Trophoblast cell (in vitro differentiated cells and primary cell): ENCODE results near the gene RAB13.
"Not testable (repeated sequence)": the region's sequence is repeated elsewhere in the genome, so short reads cannot be mapped to it uniquely, and the experiment has no call there.

Experiments
- DNase-seq, 2 donors: peaks; one replicate each; pipeline ENCODE4 v3.0.0-alpha.2; 2016
- H2AFZ ChIP-seq: 2 replicates; pipeline ENCODE4 v1.6.1; 2013; ENCODE audit warnings: low read length, moderate library complexity, mild to moderate bottlenecking; ENCODE audit not compliant: insufficient read depth, poor library complexity
- H2AK5ac ChIP-seq: 2 replicates; pipeline ENCODE4 v1.6.1; 2013; ENCODE audit warnings: mild to moderate bottlenecking, low read length
- H2BK120ac ChIP-seq: 2 replicates; pipeline ENCODE4 v1.6.1; 2013; ENCODE audit warnings: low read length, mild to moderate bottlenecking, moderate library complexity; ENCODE audit not compliant: insufficient read depth, poor library complexity
- H2BK12ac ChIP-seq: 2 replicates; pipeline ENCODE4 v1.6.1; 2013; ENCODE audit warnings: mild to moderate bottlenecking, low read length, moderate library complexity
- H2BK5ac ChIP-seq: 2 replicates; pipeline ENCODE4 v1.6.1; 2013; ENCODE audit warnings: low read length, low read depth, moderate library complexity, mild to moderate bottlenecking; ENCODE audit not compliant: poor library complexity
- H3K14ac ChIP-seq: 2 replicates; pipeline ENCODE4 v1.6.1; 2013; ENCODE audit warnings: mild to moderate bottlenecking, low read length
- H3K18ac ChIP-seq: 2 replicates; pipeline ENCODE4 v1.6.1; 2013; ENCODE audit warnings: mild to moderate bottlenecking, low read length
- H3K23ac ChIP-seq: 2 replicates; pipeline ENCODE4 v1.6.1; 2013; ENCODE audit warnings: low read length
- H3K27ac ChIP-seq: 2 replicates; pipeline ENCODE4 v1.5.1; 2013; ENCODE audit warnings: low read depth, mild to moderate bottlenecking, inconsistent platforms, low read length, moderate library complexity
- H3K27me3 ChIP-seq: 2 replicates; pipeline ENCODE4 v1.6.1; 2013; ENCODE audit warnings: inconsistent platforms, mild to moderate bottlenecking, low read length, moderate library complexity; ENCODE audit not compliant: insufficient read depth
- H3K36me3 ChIP-seq, 2 experiments: 1 replicate in 1 of 2; 2 replicates in 1 of 2; pipeline ENCODE4 v1.6.1; 2013; ENCODE audit warnings: low read length in 2 of 2, mild to moderate bottlenecking in 2 of 2, moderate library complexity in 1 of 2; ENCODE audit not compliant: insufficient read depth in 2 of 2, control insufficient read depth in 1 of 2
- H3K4ac ChIP-seq: 2 replicates; pipeline ENCODE4 v1.6.1; 2013; ENCODE audit warnings: low read depth, mild to moderate bottlenecking, low read length, moderate library complexity
- H3K4me1 ChIP-seq, 2 experiments: 1 replicate in 1 of 2; 2 replicates in 1 of 2; pipeline ENCODE4 v1.6.1; 2013; ENCODE audit warnings: low read length in 2 of 2, mild to moderate bottlenecking in 2 of 2, moderate library complexity in 1 of 2; ENCODE audit not compliant: insufficient read depth in 2 of 2, control insufficient read depth in 1 of 2
- H3K4me2 ChIP-seq: 2 replicates; pipeline ENCODE4 v1.6.1; 2013; ENCODE audit warnings: inconsistent platforms, mild to moderate bottlenecking, low read length, moderate library complexity
- H3K4me3 ChIP-seq: 2 replicates; pipeline ENCODE4 v1.5.1; 2013; ENCODE audit warnings: mild to moderate bottlenecking, low read depth, low read length, inconsistent platforms
- H3K79me1 ChIP-seq: one replicate; pipeline ENCODE4 v1.6.1; 2013; ENCODE audit warnings: low read length
- H3K79me2 ChIP-seq: 2 replicates; pipeline ENCODE4 v1.6.1; 2013; ENCODE audit warnings: low read length, mild to moderate bottlenecking; ENCODE audit not compliant: control insufficient read depth, insufficient read depth, poor library complexity
- H3K9ac ChIP-seq: 2 replicates; pipeline ENCODE4 v1.6.1; 2013; ENCODE audit warnings: mild to moderate bottlenecking, low read length
- H3K9me3 ChIP-seq: 2 replicates; pipeline ENCODE4 v1.6.1; 2013; ENCODE audit warnings: low read depth, mild to moderate bottlenecking, control low read depth, inconsistent platforms, low read length; ENCODE audit not compliant: insufficient read depth
- H4K12ac ChIP-seq: 2 replicates; pipeline ENCODE4 v1.6.1; 2013; ENCODE audit warnings: low read depth, mild to moderate bottlenecking, low read length, moderate library complexity
- H4K8ac ChIP-seq: 2 replicates; pipeline ENCODE4 v1.6.1; 2013; ENCODE audit warnings: low read depth, mild to moderate bottlenecking, low read length, moderate library complexity
- H4K91ac ChIP-seq: one replicate; pipeline ENCODE4 v1.6.1; 2013; ENCODE audit warnings: low read depth, mild to moderate bottlenecking, low read length, moderate library complexity
- WGBS: extraction: QIAGEN DNeasy Blood & Tissue Kit; methylation state at CpG from one replicate; pipeline ENCODE4 v1.1.7; 2013; ENCODE audit warnings: missing lambda C conversion rate; ENCODE audit not compliant: insufficient read length, insufficient coverage; ENCODE audit errors: extremely low coverage; 5-methylcytosine and 5-hydroxymethylcytosine counted together

Gene RAB13

GRCh38 chr1:153985341-153985912, 712 bp downstream of the RAB13 start:
- Histone ChIP-seq H3K4me1 (peaks cover 3 to 4% of the 10 kb centered on the region in 2 experiments), H2AK5ac (peak overlapping the region; percentile 98), H3K23ac (no peak overlapping the region), H4K91ac (peak overlapping the region; percentile 90), H3K4me3 (peak overlapping the region; percentile 70), H2BK120ac (peak overlapping the region; percentile 73), H3K18ac (peak overlapping the region; percentile 80), H3K79me1 (peaks cover 9% of the 10 kb centered on the region), H4K12ac (peak overlapping the region; percentile 90), H3K14ac (peak overlapping the region; percentile 85), H3K27me3 (no peaks in the 10 kb centered on the region), H2AFZ (peak overlapping the region; percentile 42), H3K79me2 (peaks cover 7% of the 10 kb centered on the region), H3K4me2 (peak overlapping the region; percentile 98), H3K36me3 (peaks cover 3 to 15% of the 10 kb centered on the region in 2 experiments), H2BK5ac (peak overlapping the region; percentile 78), H4K8ac (peak overlapping the region; percentile 68), H2BK12ac (peak overlapping the region; percentile 27), H3K9me3 (no peaks in the 10 kb centered on the region), H3K4ac (peak overlapping the region; percentile 57), H3K9ac (peak overlapping the region; percentile 83), H3K27ac (no peak overlapping the region)
- peak in 1 of 2 donors; percentile 36 for DNase-seq
- WGBS = no CpG with 5 or more reads among the region's 7 CpGs

- peaks cover 3 to 16% of the 10 kb centered on the region in 2 experiments for H3K36me3 ChIP-seq
- H4K91ac ChIP-seq = no peak overlapping the region
- H3K4me3 ChIP-seq = no peak overlapping the region
- H4K12ac ChIP-seq = no peak overlapping the region
- no peak overlapping the region for H3K18ac ChIP-seq
- no peak overlapping the region for H2BK12ac ChIP-seq
- H3K9me3 ChIP-seq = no peaks in the 10 kb centered on the region
- no peak overlapping the region for H3K9ac ChIP-seq
- DNase-seq = no peak
- no peak overlapping the region for H4K8ac ChIP-seq
- H2BK5ac ChIP-seq = no peak overlapping the region
- no peak overlapping the region for H2AK5ac ChIP-seq
- peaks cover 3 to 4% of the 10 kb centered on the region in 2 experiments for H3K4me1 ChIP-seq
- no peak overlapping the region for H3K4me2 ChIP-seq
- H3K4ac ChIP-seq = no peak overlapping the region
- H3K27me3 ChIP-seq = no peaks in the 10 kb centered on the region
- peaks cover 7% of the 10 kb centered on the region for H3K79me2 ChIP-seq
- no peak overlapping the region for H2BK120ac ChIP-seq
- WGBS = no CpG with 5 or more reads among the region's 6 CpGs
- H3K79me1 ChIP-seq = peaks cover 9% of the 10 kb centered on the region
- no peak overlapping the region for H3K14ac ChIP-seq
- H3K23ac ChIP-seq = no peak overlapping the region
- H2AFZ ChIP-seq = no peak overlapping the region
- H3K27ac ChIP-seq = no peak overlapping the region
These were observed 1.8 kb downstream of the RAB13 start for GRCh38 chr1:153984123-153984894.

DNA sequence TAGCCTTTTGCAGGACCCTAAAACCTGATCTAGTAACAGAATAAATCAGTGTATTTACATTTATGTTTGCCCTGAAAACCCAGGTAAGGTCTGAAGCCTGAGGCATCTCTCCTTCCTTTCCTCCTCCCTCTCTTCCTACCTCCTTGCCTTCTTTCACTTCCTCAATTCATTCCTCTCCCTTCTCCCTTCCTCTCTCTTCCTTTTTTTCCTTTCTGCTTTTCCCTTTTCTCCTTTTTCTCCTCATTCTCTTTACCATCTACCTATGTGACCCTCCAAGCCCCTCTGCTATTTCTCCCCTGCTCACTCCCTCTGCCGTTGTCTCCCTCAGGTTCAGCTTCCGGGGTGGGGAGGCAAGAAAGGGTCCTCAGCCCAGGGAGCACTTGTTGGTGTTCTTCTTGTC, 4.4 kb downstream of the RAB13 start:
- H3K14ac ChIP-seq, H4K8ac ChIP-seq, H3K4ac ChIP-seq, H3K4me1 ChIP-seq, H2BK5ac ChIP-seq, H3K27me3 ChIP-seq, H3K9me3 ChIP-seq, H3K4me3 ChIP-seq, H3K27ac ChIP-seq, H2BK12ac ChIP-seq, H2AK5ac ChIP-seq, H4K91ac ChIP-seq, H3K18ac ChIP-seq, H2BK120ac ChIP-seq, H3K23ac ChIP-seq, H3K4me2 ChIP-seq, H2AFZ ChIP-seq, H4K12ac ChIP-seq, H3K9ac ChIP-seq, DNase-seq: not testable (repeated sequence)
- Histone ChIP-seq H3K79me2 (peaks cover 15% of the 10 kb centered on the region), H3K36me3 (peaks cover 3 to 20% of the 10 kb centered on the region in 2 experiments), H3K79me1 (peaks cover 18% of the 10 kb centered on the region)
- no CpG with 5 or more reads among the region's 2 CpGs for whole genome bisulfite sequencing

GRCh38 chr1:153979091-153979490, 7.0 kb downstream of the RAB13 start:
- H3K27ac ChIP-seq, H3K79me1 ChIP-seq, H3K18ac ChIP-seq, H3K4ac ChIP-seq, H2AFZ ChIP-seq, H3K9ac ChIP-seq, H2BK120ac ChIP-seq, H2AK5ac ChIP-seq, DNase-seq, H3K4me2 ChIP-seq, H3K79me2 ChIP-seq, H3K23ac ChIP-seq, H4K12ac ChIP-seq, H4K8ac ChIP-seq, H2BK12ac ChIP-seq, H4K91ac ChIP-seq, H3K14ac ChIP-seq, H3K4me3 ChIP-seq, H3K9me3 ChIP-seq, H2BK5ac ChIP-seq, H3K4me1 ChIP-seq, H3K27me3 ChIP-seq: not testable (repeated sequence)
- WGBS = no CpG with 5 or more reads among the region's 12 CpGs
- peaks cover 15 to 32% of the 10 kb centered on the region in 2 experiments for H3K36me3 ChIP-seq
